IMR-90 (cell line): ENCODE measurements around the gene HUNK.

ENCODE experiments used
- CTCF ChIP-seq: conservative IDR thresholded peaks from 2 replicates; pipeline ENCODE4 v1.5.1; 2012; ENCODE audit warnings: mild to moderate bottlenecking, low read depth, low read length, improper control_type of control experiment
- POLR2A ChIP-seq: IDR thresholded peaks from 2 replicates; pipeline ENCODE4 v1.6.1; 2012; ENCODE audit warnings: mild to moderate bottlenecking, low read depth, low read length
- RFX5 ChIP-seq: IDR thresholded peaks from 2 replicates; pipeline ENCODE4 v1.8.0; 2012; ENCODE audit warnings: low read depth, mild to moderate bottlenecking, low read length, moderate library complexity

DNA sequence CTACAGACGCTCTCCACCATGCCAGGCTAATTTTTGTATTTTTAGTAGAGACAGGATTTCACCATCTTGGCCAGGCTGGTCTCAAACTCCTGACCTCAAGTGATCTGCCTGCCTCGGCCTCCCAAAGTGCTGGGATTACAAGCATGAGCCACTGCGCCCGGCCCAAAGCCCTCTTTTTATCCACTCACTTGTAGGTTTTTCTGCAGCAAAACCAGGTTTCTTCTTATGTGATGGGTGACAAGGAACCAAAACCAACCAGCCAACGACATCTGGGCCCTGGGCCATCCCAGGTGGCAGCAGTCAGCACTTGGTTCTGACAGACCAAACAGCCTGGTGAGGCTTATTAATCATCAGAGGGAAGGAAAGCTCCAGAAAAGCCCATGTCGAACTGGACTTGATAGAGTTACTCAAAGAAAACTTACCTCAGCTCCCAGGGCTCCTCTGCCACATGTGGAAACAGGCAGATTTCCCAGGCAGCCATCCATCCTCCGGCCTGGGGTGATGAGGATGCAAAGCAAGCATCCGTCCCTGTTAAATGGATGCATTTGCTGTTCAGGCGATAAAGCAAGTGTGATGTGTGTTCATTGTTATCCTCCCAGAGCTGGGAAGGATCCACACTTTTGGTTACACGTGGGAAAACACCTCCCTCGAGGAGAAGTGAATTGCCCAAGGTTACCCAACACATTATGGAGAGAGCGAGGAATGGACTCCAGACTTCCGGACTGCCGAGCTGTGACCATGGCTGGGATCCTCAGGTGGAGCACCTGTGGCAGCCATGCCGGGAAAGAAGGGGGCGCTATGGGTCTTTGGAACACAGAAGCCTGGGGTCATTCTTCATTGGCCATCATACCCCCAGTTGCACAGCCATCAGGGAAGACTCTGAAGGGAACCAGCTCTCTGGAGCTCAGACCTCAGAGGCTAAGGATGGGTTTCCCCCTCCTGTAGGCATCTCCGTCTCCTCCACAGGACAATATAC lies 118.8 kb downstream of the HUNK start:
- TF ChIP-seq POLR2A (no peak), CTCF (no peak), RFX5 (no peak)
